ENCODE results near the gene PSEN2. TPM values are rescaled to one million over a fixed set of nuclear protein-coding genes. Genes with fewer than 3 reads are reported as not detected.
"Not testable (repeated sequence)": the region's sequence is repeated elsewhere in the genome, so short reads cannot be mapped to it uniquely, and the experiment has no call there.

Gene PSEN2
- total RNA-seq, 1 donor from 2014 or later: 19.5 TPM

DNA sequence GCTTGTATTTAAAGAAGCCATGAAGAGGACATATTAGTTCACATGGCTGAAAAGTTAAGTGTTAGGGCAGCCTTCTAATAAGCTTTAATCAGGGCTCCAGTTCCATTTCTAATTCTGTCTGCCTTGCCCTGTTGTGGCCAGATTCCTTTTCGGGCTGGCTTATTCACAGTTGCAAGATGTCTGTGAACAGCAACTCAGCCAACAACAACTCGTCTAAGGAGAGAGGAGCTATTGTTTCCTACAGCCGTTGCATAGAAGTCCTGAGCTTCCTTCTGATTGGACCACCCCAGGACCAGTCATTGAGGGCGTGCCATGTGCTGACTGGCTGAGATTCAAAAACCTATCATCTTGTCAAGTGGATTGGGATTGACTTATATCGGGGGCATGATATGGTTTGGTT, 51.1 kb downstream of the PSEN2 start:
- DNase-seq (ENCODE audit: low spot score): no peak
- Mint-ChIP-seq H3K9me3 (ENCODE audit: low read depth) (peaks cover 7% of the 10 kb centered on the region), H3K27me3 (ENCODE audit: low read depth) (no peaks in the 10 kb centered on the region), H3K4me1 (ENCODE audit: low read depth) (no peaks in the 10 kb centered on the region), H3K36me3 (ENCODE audit: low read depth) (peaks cover 16% of the 10 kb centered on the region), H3K4me3 (ENCODE audit: unreplicated experiment) (no peak overlapping the region), H3K27ac (ENCODE audit: unreplicated experiment) (no peak overlapping the region)
- TF ChIP-seq CTCF (IDR thresholded peaks at IDR 0.05): no peak

GRCh38 chr1:226929260-226930111, 59.1 kb downstream of the PSEN2 start:
- Mint-ChIP-seq H3K9me3 (ENCODE audit: low read depth) (peaks cover 10% of the 10 kb centered on the region), H3K36me3 (ENCODE audit: low read depth) (peaks cover 17% of the 10 kb centered on the region)
- H3K27me3 Mint-ChIP-seq (ENCODE audit: low read depth); H3K27ac Mint-ChIP-seq (ENCODE audit: unreplicated experiment); H3K4me1 Mint-ChIP-seq (ENCODE audit: low read depth); H3K4me3 Mint-ChIP-seq (ENCODE audit: unreplicated experiment); DNase-seq (ENCODE audit: low spot score): not testable (repeated sequence)

DNA sequence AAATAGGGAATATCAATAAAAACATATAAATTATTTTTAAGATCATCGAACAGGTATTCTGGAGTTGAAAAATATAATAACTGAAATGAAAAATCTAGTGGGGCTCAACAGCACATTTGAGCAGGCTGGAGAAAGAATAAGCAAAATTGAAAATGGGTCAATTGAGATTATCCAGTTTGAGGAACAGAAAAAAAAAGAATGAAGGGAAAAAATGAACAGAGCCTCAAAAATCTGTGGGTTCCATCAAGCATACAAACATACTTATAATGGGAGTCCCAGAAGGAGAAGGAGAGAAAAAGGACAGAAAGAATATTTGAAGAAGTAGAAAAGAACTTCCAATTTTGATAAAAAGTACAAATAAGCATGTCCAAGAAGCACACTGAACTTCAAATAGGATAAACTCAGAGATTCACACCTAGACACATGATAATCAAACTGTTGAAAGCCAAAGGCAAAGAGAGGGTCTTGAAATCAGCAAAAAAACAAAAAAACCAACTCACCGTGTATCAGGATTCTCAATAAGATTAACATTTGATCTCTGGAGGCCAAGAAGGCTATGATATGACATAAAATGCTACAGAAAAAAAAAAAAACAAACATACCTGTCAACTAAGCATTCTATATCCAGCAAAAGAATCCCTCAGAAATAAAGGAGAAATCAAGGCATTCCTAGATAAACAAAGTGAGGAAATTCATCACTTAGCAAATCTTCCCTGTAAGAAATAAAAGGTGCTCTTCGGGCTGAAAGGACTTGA, 64.2 kb downstream of the PSEN2 start:
- Mint-ChIP-seq H3K27ac (ENCODE audit: unreplicated experiment) (no peak overlapping the region), H3K4me3 (ENCODE audit: unreplicated experiment) (no peak overlapping the region), H3K4me1 (ENCODE audit: low read depth) (peaks cover 14% of the 10 kb centered on the region), H3K9me3 (ENCODE audit: low read depth) (peaks cover 13% of the 10 kb centered on the region), H3K36me3 (ENCODE audit: low read depth) (peaks cover 13% of the 10 kb centered on the region), H3K27me3 (ENCODE audit: low read depth) (no peaks in the 10 kb centered on the region)
- TF ChIP-seq CTCF (IDR thresholded peaks at IDR 0.05): no peak
- DNase-seq (ENCODE audit: low spot score): no peak

DNA sequence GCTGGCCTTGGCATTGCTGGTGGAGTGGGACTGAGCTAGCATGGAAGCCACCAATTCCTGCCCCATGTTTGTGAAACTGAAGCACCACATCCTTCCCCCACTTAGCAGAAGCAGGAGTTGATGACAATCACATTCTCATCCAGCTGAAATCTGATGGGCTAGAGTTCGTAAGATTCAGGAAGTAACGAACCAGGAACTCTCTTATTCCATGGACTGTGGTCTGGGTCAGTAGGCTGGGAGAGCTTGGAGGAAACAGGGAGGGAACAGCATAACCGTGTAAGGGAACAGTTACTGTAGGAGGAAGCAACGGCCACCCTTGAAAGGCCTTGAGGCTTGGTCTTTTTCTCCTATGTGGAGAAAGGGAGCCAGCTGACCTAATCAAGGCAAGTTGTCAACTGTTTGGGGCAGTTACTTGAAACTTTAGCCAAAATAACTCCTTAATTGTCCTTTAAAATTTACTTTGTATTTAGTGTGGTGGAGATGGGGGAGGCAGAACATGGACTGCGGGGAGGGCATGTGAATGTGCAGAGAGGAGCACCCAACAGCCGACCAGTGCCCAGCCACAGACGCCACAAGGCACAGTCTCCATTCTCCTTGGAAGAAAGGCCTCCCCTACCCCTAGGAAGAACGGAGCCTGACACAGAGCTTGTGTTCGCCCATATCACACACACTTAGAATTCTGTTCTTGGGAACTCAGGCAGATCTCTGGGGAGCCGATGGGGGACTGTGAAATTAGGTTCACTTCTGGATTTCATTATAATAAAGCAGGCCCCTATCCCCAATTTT, 67.7 kb downstream of the PSEN2 start:
- Mint-ChIP-seq H3K4me1 (ENCODE audit: low read depth) (peaks cover 19% of the 10 kb centered on the region), H3K27ac (ENCODE audit: unreplicated experiment) (peak overlapping the region; percentile 95), H3K4me3 (ENCODE audit: unreplicated experiment) (peak overlapping the region; percentile 80), H3K36me3 (ENCODE audit: low read depth) (peaks cover 13% of the 10 kb centered on the region), H3K27me3 (ENCODE audit: low read depth) (no peaks in the 10 kb centered on the region), H3K9me3 (ENCODE audit: low read depth) (peaks cover 13% of the 10 kb centered on the region)
- DNase-seq (ENCODE audit: low spot score): no peak
- no peak for TF ChIP-seq CTCF (IDR thresholded peaks at IDR 0.05)

DNA sequence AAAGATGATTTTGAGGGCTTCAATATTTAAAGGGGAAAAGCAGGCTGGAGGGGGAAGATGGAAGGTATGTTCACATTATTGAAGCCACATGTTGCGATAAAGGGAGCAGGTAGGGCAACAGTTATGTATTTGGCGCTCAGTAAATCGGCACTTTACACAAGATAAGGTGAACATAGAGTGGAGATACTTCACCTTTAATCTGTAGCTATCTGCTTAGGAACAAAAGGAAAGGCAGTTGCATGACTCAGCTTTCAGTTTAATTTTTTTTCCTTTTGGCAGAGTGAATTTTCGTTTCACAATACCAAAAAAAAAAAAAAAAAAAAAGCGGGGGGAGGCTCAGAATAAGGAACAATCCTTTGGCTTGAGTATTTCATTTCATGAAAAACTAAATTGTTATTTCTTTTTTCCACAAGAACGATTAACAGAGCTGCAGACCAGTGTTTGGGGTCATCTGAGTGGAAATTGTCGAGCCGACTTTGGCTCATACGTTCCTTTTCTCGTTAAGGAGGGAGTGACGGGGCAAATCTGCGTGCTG, 68.6 kb downstream of the PSEN2 start:
- Mint-ChIP-seq H3K27ac (ENCODE audit: unreplicated experiment) (peak overlapping the region; percentile 95), H3K27me3 (ENCODE audit: low read depth) (no peaks in the 10 kb centered on the region), H3K9me3 (ENCODE audit: low read depth) (peaks cover 13% of the 10 kb centered on the region), H3K4me3 (ENCODE audit: unreplicated experiment) (peak overlapping the region; percentile 80), H3K36me3 (ENCODE audit: low read depth) (peaks cover 12% of the 10 kb centered on the region), H3K4me1 (ENCODE audit: low read depth) (peaks cover 19% of the 10 kb centered on the region)
- no peak for TF ChIP-seq CTCF (IDR thresholded peaks at IDR 0.05)
- no peak for DNase-seq (ENCODE audit: low spot score)
